ENCODE measurements around the gene FAM167B. TPM values are rescaled to one million over a fixed set of nuclear protein-coding genes. Genes with fewer than 3 reads are reported as not detected.

FAM167B gene
- 0.48 TPM for polyA plus RNA-seq (2012; ENCODE audit: insufficient read depth, insufficient read length, low read depth)

GRCh38 chr1:32246888-32247273 is at the start of gene FAM167B:
Gene FAM167B (plus strand): TSS chr1:32247222. CDS start chr1:32247422, 200 bp downstream.
- DNase-seq, result no peak
- Histone ChIP-seq H3K9me3 (no peaks in the 10 kb centered on the region), H3K27me3 (no peaks in the 10 kb centered on the region), H3K4me1 (no peaks in the 10 kb centered on the region), H3K4me3 (ENCODE audit: low read depth, low read length) (no peak within 1 kb of the TSS), H3K36me3 (no peaks in the 10 kb centered on the region)
- TF ChIP-seq CTCF (IDR thresholded peaks at IDR 0.05; ENCODE audit: low read depth, low read length), result no peak

- H3K4me1 ChIP-seq, result peaks cover 8% of the 10 kb centered on the region
- no peaks in the 10 kb centered on the region for H3K9me3 ChIP-seq
- no peaks in the 10 kb centered on the region for H3K27me3 ChIP-seq
- H3K4me3 ChIP-seq (ENCODE audit: low read depth, low read length), result no peak overlapping the region
- DNase-seq, result no peak
- no peak for TF ChIP-seq CTCF (IDR thresholded peaks at IDR 0.05; ENCODE audit: low read depth, low read length)
- H3K36me3 ChIP-seq, result peaks cover 5% of the 10 kb centered on the region
Measured at GRCh38 chr1:32197837-32198236, 49.2 kb upstream of the FAM167B start.

- Histone ChIP-seq H3K9me3 (no peaks in the 10 kb centered on the region), H3K27me3 (no peaks in the 10 kb centered on the region), H3K4me3 (ENCODE audit: low read depth, low read length) (no peak overlapping the region), H3K4me1 (peaks cover 8% of the 10 kb centered on the region), H3K36me3 (no peaks in the 10 kb centered on the region; the same call in 1 of the 2 replicates)
- no peak for DNase-seq
- TF ChIP-seq CTCF (IDR thresholded peaks at IDR 0.05; ENCODE audit: low read depth, low read length), result no peak
Measured at GRCh38 chr1:32198237-32199042, 48.6 kb upstream of the FAM167B start.

GRCh38 chr1:32199043-32199716 is 47.8 kb upstream of the FAM167B start:
- Histone ChIP-seq H3K27me3 (no peaks in the 10 kb centered on the region), H3K4me3 (ENCODE audit: low read depth, low read length) (no peak overlapping the region), H3K4me1 (peaks cover 8% of the 10 kb centered on the region), H3K9me3 (no peaks in the 10 kb centered on the region), H3K36me3 (no peaks in the 10 kb centered on the region; the same call in 1 of the 2 replicates)
- DNase-seq, result no peak
- TF ChIP-seq CTCF (IDR thresholded peaks at IDR 0.05; ENCODE audit: low read depth, low read length), result no peak

- no peaks in the 10 kb centered on the region; the same call in 1 of the 2 replicates for H3K36me3 ChIP-seq
- no peaks in the 10 kb centered on the region for H3K9me3 ChIP-seq
- no peak for TF ChIP-seq CTCF (IDR thresholded peaks at IDR 0.05; ENCODE audit: low read depth, low read length)
- no peaks in the 10 kb centered on the region for H3K27me3 ChIP-seq
- DNase-seq, result no peak
- peaks cover 8% of the 10 kb centered on the region for H3K4me1 ChIP-seq
- H3K4me3 ChIP-seq (ENCODE audit: low read depth, low read length), result peak overlapping the region; percentile 70
Measured at GRCh38 chr1:32199717-32200072, 47.3 kb upstream of the FAM167B start.
